Umbilical cord (tissue), 2 donors: ENCODE measurements around the gene IFNL2. TPM values are rescaled to one million over a fixed set of nuclear protein-coding genes. Genes with fewer than 3 reads are reported as not detected.

ENCODE experiments used
- DNase-seq: peaks from one replicate; pipeline ENCODE4 v3.0.0-alpha.2; 2015; ENCODE audit warnings: low spot score
- total RNA-seq: library from RNA; depleted of rRNA; stranded (reverse); fragments of >200 nt; gene quantifications from one replicate; pipeline ENCODE4 v1.2.3, GENCODE V29; 2014; ENCODE audit warnings: low replicate concordance; ENCODE audit not compliant: insufficient read depth

IFNL2 gene
- total RNA-seq, 1 donor from 2014 or later, result not detected

GRCh38 chr19:39317476-39317875 lies 49.3 kb downstream of the IFNL2 start:
- DNase-seq, result no peak

GRCh38 chr19:39318071-39318470 lies 49.9 kb downstream of the IFNL2 start:
- DNase-seq, result no peak

- DNase-seq, result no peak
Observed at GRCh38 chr19:39318690-39319089, 50.5 kb downstream of the IFNL2 start.

GRCh38 chr19:39319098-39319891 lies 51.1 kb downstream of the IFNL2 start:
- no peak for DNase-seq

Other genes starting within 250 kb of the IFNL2 start
- gene FBXO27, start 235.8 kb upstream of the IFNL2 start, total RNA-seq, result 12.3 TPM
- 0.24 TPM for gene ACP7, start 184.0 kb upstream of the IFNL2 start, total RNA-seq
- gene PAK4, start 142.6 kb upstream of the IFNL2 start, total RNA-seq, result 1.2 TPM
- 1.4 TPM for gene NCCRP1, start 71.4 kb upstream of the IFNL2 start, total RNA-seq
- not detected for gene SYCN, start 64.1 kb upstream of the IFNL2 start, total RNA-seq
- not detected for gene IFNL3, start 23.4 kb upstream of the IFNL2 start, total RNA-seq
- not detected for gene IFNL4, start 19.5 kb upstream of the IFNL2 start, total RNA-seq
- gene IFNL1, start 28.0 kb downstream of the IFNL2 start, total RNA-seq, result not detected
- 4.8 TPM for gene LRFN1, start 52.5 kb downstream of the IFNL2 start, total RNA-seq
- 7.9 TPM for gene GMFG, start 67.6 kb downstream of the IFNL2 start, total RNA-seq
- gene SAMD4B, start 74.0 kb downstream of the IFNL2 start, total RNA-seq, result 35.9 TPM
- 12.5 TPM for gene PAF1, start 122.7 kb downstream of the IFNL2 start, total RNA-seq
- gene MED29, start 123.0 kb downstream of the IFNL2 start, total RNA-seq, result 13.7 TPM
- 15.4 TPM for gene ZFP36, start 138.5 kb downstream of the IFNL2 start, total RNA-seq
- 37.8 TPM for gene PLEKHG2, start 144.3 kb downstream of the IFNL2 start, total RNA-seq
- 87.2 TPM for gene RPS16, start 167.6 kb downstream of the IFNL2 start, total RNA-seq
- gene SUPT5H, start 177.2 kb downstream of the IFNL2 start, total RNA-seq, result 41.4 TPM
- 109 TPM for gene TIMM50, start 212.4 kb downstream of the IFNL2 start, total RNA-seq
- gene DLL3, start 230.6 kb downstream of the IFNL2 start, total RNA-seq, result not detected
- gene SELENOV, start 246.7 kb downstream of the IFNL2 start, total RNA-seq, result not detected